ENCODE measurements around the gene AIPL1. TPM values are rescaled to one million over a fixed set of nuclear protein-coding genes. Genes with fewer than 3 reads are reported as not detected.
A peak's percentile ranks its signal among the peaks of the same experiment; 100 is the strongest.

Gene AIPL1
- total RNA-seq, 1 donor from 2014 or later = not detected

DNA sequence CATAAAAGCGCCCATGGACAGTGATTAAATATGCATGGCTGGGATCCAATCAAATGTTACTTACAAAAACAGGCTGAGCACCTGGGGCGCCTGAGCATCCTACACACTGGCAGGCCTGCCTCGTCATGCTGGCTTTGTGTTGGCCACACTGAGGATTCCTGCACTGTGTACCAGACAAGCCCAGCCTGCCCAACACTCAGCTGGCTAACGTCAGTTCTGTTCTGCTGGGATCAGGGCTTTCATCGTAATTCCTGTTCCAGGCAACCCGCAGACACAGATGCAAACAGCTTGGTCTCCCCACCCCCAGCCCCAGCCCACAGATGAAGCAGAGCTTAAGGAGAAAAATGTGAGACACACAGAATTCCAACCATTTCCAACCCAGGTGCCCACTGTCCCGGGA is 40.0 kb upstream of the AIPL1 start:
- no peak for DNase-seq (ENCODE audit: extremely low spot score, unreplicated experiment)
- Mint-ChIP-seq H3K27ac (no peak overlapping the region), H3K4me3 (no peak overlapping the region), H3K27me3 (peaks cover 10% of the 10 kb centered on the region), H3K36me3 (no peaks in the 10 kb centered on the region), H3K9me3 (no peaks in the 10 kb centered on the region), H3K4me1 (ENCODE audit: unreplicated experiment) (peaks cover 33% of the 10 kb centered on the region)
- no peak for TF ChIP-seq CTCF (conservative IDR thresholded peaks at IDR 0.05)

DNA sequence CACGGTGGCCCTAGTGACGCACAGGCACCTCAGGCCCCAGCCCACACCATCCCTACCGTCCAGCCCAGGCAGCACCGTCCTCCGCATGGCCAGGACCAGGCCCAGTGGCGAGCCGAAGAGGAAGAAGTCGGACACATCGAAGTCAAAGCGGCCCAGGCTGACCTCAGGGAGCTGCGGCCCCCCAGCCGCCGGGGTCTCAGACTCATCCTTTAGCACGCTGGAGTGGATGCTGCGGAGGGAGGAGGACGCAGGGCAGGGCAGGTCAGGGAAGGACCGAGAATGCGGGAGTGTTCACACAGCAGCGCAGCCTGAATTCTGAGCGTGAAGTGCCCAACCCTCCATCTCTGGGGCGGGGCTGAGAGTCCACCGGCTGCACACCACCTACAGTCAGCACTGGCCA is 39.5 kb upstream of the AIPL1 start:
- Mint-ChIP-seq H3K27ac (no peak overlapping the region), H3K27me3 (peaks cover 7% of the 10 kb centered on the region), H3K36me3 (no peaks in the 10 kb centered on the region), H3K4me1 (ENCODE audit: unreplicated experiment) (peaks cover 27% of the 10 kb centered on the region), H3K4me3 (no peak overlapping the region), H3K9me3 (no peaks in the 10 kb centered on the region)
- no peak for TF ChIP-seq CTCF (conservative IDR thresholded peaks at IDR 0.05)
- DNase-seq (ENCODE audit: extremely low spot score, unreplicated experiment) = no peak

DNA sequence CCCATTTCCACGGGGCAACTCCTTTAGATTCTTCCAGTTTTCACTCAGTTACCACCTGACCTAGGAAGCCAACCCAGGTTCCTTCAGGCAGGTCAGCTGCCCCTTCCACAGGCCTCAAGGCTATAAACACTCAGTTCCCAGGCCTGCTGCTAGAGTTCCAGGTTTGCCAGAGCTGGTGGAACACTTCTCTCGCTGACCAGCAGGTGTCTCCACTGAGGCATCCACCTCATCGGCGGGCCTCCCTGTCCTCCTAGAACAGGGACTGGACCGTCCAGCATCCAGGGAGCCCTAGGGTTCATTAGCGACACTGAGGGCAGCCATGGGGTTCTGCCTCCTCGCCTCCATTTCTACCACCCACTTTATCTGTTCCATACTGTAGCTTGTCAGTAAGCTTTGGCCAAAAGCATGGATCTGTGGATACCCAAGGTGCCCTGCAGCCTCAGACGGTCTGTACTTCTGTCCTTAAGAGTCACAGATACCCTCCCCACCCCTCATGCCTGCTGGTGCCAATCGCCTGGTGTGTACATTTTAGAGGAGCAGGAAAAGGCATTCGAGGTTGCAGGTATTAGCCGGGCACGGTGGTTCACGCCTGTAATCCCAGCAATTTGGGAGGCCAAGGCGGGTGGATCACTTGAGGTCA is 38.3 kb upstream of the AIPL1 start:
- TF ChIP-seq CTCF (conservative IDR thresholded peaks at IDR 0.05) = peak; percentile 98
- peaks cover 7% of the 10 kb centered on the region for H3K27me3 Mint-ChIP-seq
- peak; percentile 82 for DNase-seq (ENCODE audit: extremely low spot score, unreplicated experiment)
- peak overlapping the region; percentile 45 for H3K27ac Mint-ChIP-seq
- no peak overlapping the region for H3K4me3 Mint-ChIP-seq
- no peaks in the 10 kb centered on the region for H3K9me3 Mint-ChIP-seq
- H3K36me3 Mint-ChIP-seq = no peaks in the 10 kb centered on the region
- H3K4me1 Mint-ChIP-seq (ENCODE audit: unreplicated experiment) = peaks cover 24% of the 10 kb centered on the region

GRCh38 chr17:6472517-6472916 is 37.6 kb upstream of the AIPL1 start:
- no peaks in the 10 kb centered on the region for H3K36me3 Mint-ChIP-seq
- peaks cover 24% of the 10 kb centered on the region for H3K4me1 Mint-ChIP-seq (ENCODE audit: unreplicated experiment)
- no peak overlapping the region for H3K4me3 Mint-ChIP-seq
- no peak overlapping the region for H3K27ac Mint-ChIP-seq
- H3K27me3 Mint-ChIP-seq = peaks cover 7% of the 10 kb centered on the region
- DNase-seq (ENCODE audit: extremely low spot score, unreplicated experiment) = no peak
- no peaks in the 10 kb centered on the region for H3K9me3 Mint-ChIP-seq
- no peak for TF ChIP-seq CTCF (conservative IDR thresholded peaks at IDR 0.05)

DNA sequence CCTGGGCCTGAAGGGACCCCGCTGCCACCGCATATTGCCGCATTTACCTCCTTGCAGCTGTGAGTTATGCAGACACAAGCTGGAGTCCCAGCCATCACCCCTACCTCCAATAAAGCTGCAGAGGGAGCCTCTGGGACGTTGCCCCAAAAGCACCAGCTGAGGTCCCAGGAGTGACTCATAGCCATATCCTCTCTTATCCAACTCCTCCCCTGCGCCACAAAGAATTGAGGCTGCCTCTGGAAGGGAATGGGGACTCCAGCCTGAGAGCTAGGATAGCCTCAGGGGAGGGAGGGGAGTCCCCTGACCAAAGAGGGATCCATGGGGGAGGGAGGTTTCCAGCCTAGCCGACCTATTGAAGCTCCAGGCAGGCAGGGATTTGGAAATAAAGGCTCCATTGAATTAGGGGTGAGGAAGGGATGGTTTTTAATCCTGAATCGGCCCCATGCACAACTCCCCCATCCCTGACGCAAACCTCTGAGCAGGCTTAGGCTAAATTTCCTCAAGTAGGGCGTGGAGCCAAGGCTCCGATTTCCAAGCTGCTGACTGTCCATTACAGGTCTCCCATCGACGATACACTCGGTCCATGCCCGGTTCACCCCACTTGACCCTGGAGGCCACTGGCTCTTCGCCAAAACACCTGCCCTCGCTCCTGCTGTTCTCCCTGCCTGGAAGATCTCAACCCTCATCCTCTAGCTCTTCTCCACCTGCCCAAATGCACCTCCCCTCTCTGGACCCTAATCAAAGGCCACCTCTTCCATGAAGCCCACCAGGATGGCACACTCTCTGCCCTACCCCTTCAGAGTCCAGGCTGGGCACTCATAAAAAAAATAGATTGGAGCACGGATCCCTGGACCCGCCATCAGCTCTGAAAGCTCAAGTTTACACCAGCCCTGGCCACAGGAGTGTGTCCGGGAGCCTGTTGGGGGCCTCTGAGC is 36.9 kb upstream of the AIPL1 start:
- peaks cover 24% of the 10 kb centered on the region for H3K4me1 Mint-ChIP-seq (ENCODE audit: unreplicated experiment)
- H3K9me3 Mint-ChIP-seq = no peaks in the 10 kb centered on the region
- TF ChIP-seq CTCF (conservative IDR thresholded peaks at IDR 0.05) = no peak
- H3K27ac Mint-ChIP-seq = no peak overlapping the region
- no peaks in the 10 kb centered on the region for H3K36me3 Mint-ChIP-seq
- DNase-seq (ENCODE audit: extremely low spot score, unreplicated experiment) = no peak
- H3K27me3 Mint-ChIP-seq = peaks cover 7% of the 10 kb centered on the region
- H3K4me3 Mint-ChIP-seq = no peak overlapping the region

All from type B pancreatic cell (in vitro differentiated cells).